SU-DHL-6 (cell line): ENCODE measurements around the gene ECHDC1.

ENCODE experiments used
- H2AFZ ChIP-seq: fragments of 200-600 bp; sonication (generic); 2 replicates; pipeline ENCODE4 v1.6.1; 2014; ENCODE audit warnings: low read depth, mild to moderate bottlenecking, moderate library complexity, mixed read lengths, antibody characterized with exemption, low read length; ENCODE audit not compliant: severe bottlenecking
- H3F3A ChIP-seq: fragments of 200-600 bp; shearing (Covaris generic); 2 replicates; pipeline ENCODE4 v1.6.0; 2016; ENCODE audit warnings: antibody characterized with exemption, mild to moderate bottlenecking; ENCODE audit not compliant: insufficient read depth
- H3K27ac ChIP-seq: fragments of 200-600 bp; sonication (generic); 2 replicates; pipeline ENCODE4 v1.5.1; 2016; ENCODE audit warnings: low read depth, mild to moderate bottlenecking, low read length, moderate library complexity, mixed read lengths
- H3K27me3 ChIP-seq: fragments of 200-600 bp; sonication (generic), shearing (Covaris generic); 2 replicates; pipeline ENCODE4 v1.6.0; 2014; ENCODE audit warnings: mild to moderate bottlenecking, low read length
- H3K36me3 ChIP-seq: fragments of 200-600 bp; sonication (generic); 2 replicates; pipeline ENCODE4 v1.6.1; 2014; ENCODE audit warnings: mild to moderate bottlenecking, low read length, mixed read lengths
- H3K4me2 ChIP-seq: fragments of 300-600, 200-600 bp; shearing (Covaris generic), sonication (generic); 2 replicates; pipeline ENCODE4 v1.6.0; 2014; ENCODE audit warnings: low read length, low read depth, mild to moderate bottlenecking; ENCODE audit not compliant: poor library complexity, severe bottlenecking
- H3K4me3 ChIP-seq: fragments of 200-600 bp; sonication (generic); 2 replicates; pipeline ENCODE4 v1.5.1; 2014; ENCODE audit warnings: antibody characterized with exemption, low read length, mild to moderate bottlenecking, mixed read lengths; ENCODE audit not compliant: insufficient read depth, poor library complexity, severe bottlenecking
- H3K79me2 ChIP-seq: fragments of 200-600 bp; sonication (generic); 2 replicates; pipeline ENCODE4 v1.6.1; 2014; ENCODE audit warnings: mild to moderate bottlenecking, low read length, moderate library complexity; ENCODE audit not compliant: insufficient read depth
- H3K9ac ChIP-seq: fragments of 200-600 bp; sonication (generic); 2 replicates; pipeline ENCODE4 v1.7.0; 2014; ENCODE audit warnings: mild to moderate bottlenecking, low read length
- H3K9me2 ChIP-seq: fragments of 200-600 bp; sonication (generic); replicated peaks from 2 replicates; pipeline ENCODE4 v1.6.1; 2014; ENCODE audit warnings: low read length; ENCODE audit not compliant: insufficient read depth
- H3K9me3 ChIP-seq: fragments of 200-600 bp; sonication (generic); 2 replicates; pipeline ENCODE4 v1.6.1; 2014; ENCODE audit warnings: low read length, mixed read lengths; ENCODE audit not compliant: insufficient read depth
- H4K20me1 ChIP-seq: fragments of 200-600 bp; sonication (generic); 2 replicates; pipeline ENCODE4 v1.6.1; 2014; ENCODE audit warnings: low read depth, mild to moderate bottlenecking, antibody characterized with exemption, low read length, moderate library complexity, mixed read lengths
- EZH2phosphoT487 ChIP-seq: fragments of 200-600 bp; sonication (generic), shearing (Covaris generic); conservative IDR thresholded peaks from 2 replicates; pipeline ENCODE4 v1.6.1; 2018; ENCODE audit warnings: mild to moderate bottlenecking, antibody characterized with exemption, low read length, moderate library complexity, mixed read lengths
- TF ChIP-seq, protein P1 (sequence below): fragments of 200-600 bp; sonication (generic); IDR thresholded peaks from one replicate; pipeline ENCODE4 v1.5.1; 2017; ENCODE audit warnings: antibody characterized with exemption, mild to moderate bottlenecking, low read length, moderate library complexity; ENCODE audit not compliant: insufficient read depth, poor library complexity, severe bottlenecking

The ECHDC1 gene

DNA sequence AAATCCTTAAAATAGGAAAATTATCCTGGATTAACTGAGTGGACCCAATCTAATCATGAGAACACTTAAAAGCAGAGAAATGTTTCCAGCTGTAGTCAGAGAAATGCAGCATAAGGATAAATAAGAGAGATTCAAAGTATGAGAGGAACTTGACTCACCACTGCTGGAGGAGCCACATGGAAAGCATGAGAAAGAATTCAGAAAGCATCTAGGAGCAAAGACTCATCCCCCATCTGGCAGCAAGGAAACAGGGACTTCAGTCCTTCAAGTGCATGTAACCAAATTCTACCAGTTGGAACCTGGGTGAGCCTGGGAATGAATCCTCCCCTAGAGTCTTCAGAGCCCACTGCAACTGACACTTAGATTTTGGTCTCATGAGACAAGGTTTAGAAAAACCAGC, 43.0 kb downstream of the ECHDC1 start:
- Histone ChIP-seq H3K9ac (no peak overlapping the region), H3K27ac (no peak overlapping the region), H3K27me3 (no peaks in the 10 kb centered on the region), H2AFZ (no peak overlapping the region), H3F3A (0 out of 2 replicates have a peak, but pooled peaks cover 4% of the 10 kb centered on the region), H3K36me3 (peaks cover 4% of the 10 kb centered on the region; the same call in 1 of the 2 replicates), H3K9me3 (no peaks in the 10 kb centered on the region), H4K20me1 (no peaks in the 10 kb centered on the region; the same call in 1 of the 2 replicates), H3K9me2 (no peaks in the 10 kb centered on the region), H3K4me2 (no peak overlapping the region), H3K4me3 (no peak overlapping the region), H3K79me2 (peaks cover 21% of the 10 kb centered on the region)
- TF ChIP-seq EZH2phosphoT487, result no peak
- TF ChIP-seq, protein P1, sequence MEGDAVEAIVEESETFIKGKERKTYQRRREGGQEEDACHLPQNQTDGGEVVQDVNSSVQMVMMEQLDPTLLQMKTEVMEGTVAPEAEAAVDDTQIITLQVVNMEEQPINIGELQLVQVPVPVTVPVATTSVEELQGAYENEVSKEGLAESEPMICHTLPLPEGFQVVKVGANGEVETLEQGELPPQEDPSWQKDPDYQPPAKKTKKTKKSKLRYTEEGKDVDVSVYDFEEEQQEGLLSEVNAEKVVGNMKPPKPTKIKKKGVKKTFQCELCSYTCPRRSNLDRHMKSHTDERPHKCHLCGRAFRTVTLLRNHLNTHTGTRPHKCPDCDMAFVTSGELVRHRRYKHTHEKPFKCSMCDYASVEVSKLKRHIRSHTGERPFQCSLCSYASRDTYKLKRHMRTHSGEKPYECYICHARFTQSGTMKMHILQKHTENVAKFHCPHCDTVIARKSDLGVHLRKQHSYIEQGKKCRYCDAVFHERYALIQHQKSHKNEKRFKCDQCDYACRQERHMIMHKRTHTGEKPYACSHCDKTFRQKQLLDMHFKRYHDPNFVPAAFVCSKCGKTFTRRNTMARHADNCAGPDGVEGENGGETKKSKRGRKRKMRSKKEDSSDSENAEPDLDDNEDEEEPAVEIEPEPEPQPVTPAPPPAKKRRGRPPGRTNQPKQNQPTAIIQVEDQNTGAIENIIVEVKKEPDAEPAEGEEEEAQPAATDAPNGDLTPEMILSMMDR, result no peak

DNA sequence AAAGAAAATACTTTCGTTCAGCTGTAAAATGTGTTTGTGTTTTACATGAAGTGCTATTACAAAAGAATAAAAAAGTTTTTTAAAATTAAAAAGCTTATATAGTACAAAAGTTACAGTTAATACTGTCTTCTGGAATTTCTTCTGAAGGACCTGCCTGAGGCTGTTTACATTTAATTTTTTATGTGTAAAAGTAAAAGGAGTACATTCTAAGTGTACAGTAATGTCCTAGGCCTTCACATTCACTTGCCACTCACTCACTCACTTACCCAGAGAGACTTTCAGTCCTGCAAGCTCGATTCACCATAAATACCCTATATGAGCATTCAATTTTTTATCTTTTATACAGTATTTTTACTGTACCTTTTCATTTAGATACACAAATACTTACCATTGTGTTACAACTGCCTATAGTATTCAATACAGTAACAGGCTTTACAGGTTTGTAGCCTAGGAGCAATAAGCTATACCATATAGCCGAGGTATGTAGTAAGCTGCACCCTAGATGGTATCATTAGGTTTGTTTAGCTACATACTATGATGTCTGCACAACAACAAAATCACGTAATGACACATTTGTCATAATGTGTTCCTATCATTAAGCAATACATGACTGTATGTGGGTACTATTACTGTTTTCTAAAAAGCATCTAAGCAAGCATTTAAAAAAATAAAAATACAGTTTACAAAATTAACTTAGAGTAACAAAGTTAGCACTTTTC, 43.7 kb downstream of the ECHDC1 start:
- Histone ChIP-seq H3K4me3 (no peak overlapping the region), H2AFZ (no peak overlapping the region), H4K20me1 (no peaks in the 10 kb centered on the region), H3K79me2 (peaks cover 16% of the 10 kb centered on the region; the same call in 1 of the 2 replicates), H3K4me2 (no peak overlapping the region), H3K36me3 (peaks cover 4% of the 10 kb centered on the region; the same call in 1 of the 2 replicates), H3F3A (0 out of 2 replicates have a peak, but pooled peaks cover 4% of the 10 kb centered on the region), H3K9ac (no peak overlapping the region), H3K27me3 (no peaks in the 10 kb centered on the region), H3K9me2 (no peaks in the 10 kb centered on the region), H3K27ac (no peak overlapping the region), H3K9me3 (no peaks in the 10 kb centered on the region)
- no peak for TF ChIP-seq EZH2phosphoT487
- TF ChIP-seq, protein P1, result no peak

DNA sequence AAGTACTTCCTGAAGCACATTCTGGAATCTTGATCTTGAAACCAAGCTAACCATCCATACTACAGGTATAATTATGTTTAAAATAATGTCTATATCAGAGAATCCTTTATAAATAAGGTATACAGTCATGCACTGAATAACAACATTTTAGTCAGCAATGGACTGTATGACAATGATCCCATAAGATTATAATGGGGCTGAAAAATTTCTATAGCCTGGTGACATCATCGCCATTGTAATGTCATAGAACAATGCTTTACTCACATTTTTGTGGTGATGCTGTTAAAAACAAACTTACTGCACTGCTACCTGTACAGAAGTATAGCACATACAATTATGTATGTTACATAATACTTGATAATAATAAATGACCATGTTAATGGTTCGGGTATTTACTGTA, 44.9 kb downstream of the ECHDC1 start:
- Histone ChIP-seq H3K9ac (no peak overlapping the region), H3K79me2 (peaks cover 11% of the 10 kb centered on the region; the same call in 1 of the 2 replicates), H3K4me3 (no peak overlapping the region), H3K36me3 (peaks cover 12% of the 10 kb centered on the region; the same call in 1 of the 2 replicates), H2AFZ (no peak overlapping the region), H3K9me3 (no peaks in the 10 kb centered on the region), H3K27ac (no peak overlapping the region), H3K4me2 (no peak overlapping the region), H3F3A (0 out of 2 replicates have a peak, but pooled peaks cover 4% of the 10 kb centered on the region), H3K27me3 (no peaks in the 10 kb centered on the region), H3K9me2 (no peaks in the 10 kb centered on the region), H4K20me1 (no peaks in the 10 kb centered on the region)
- TF ChIP-seq, protein P1, result no peak
- no peak for TF ChIP-seq EZH2phosphoT487
